IPS-15b (cell line): ENCODE measurements around the gene ACTR3.

Experiments used
- H3K27me3 ChIP-seq: one replicate; pipeline ENCODE4 v1.6.1; 2013; ENCODE audit warnings: low read length; ENCODE audit not compliant: control insufficient read depth, insufficient read depth
- H3K36me3 ChIP-seq: one replicate; pipeline ENCODE4 v1.6.1; 2013; ENCODE audit warnings: low read length; ENCODE audit not compliant: control insufficient read depth, insufficient read depth
- H3K4me1 ChIP-seq: one replicate; pipeline ENCODE4 v1.6.1; 2013; ENCODE audit warnings: mild to moderate bottlenecking, low read length; ENCODE audit not compliant: control insufficient read depth, insufficient read depth
- H3K4me3 ChIP-seq: one replicate; pipeline ENCODE4 v1.5.1; 2013; ENCODE audit warnings: low read depth, low read length
- H3K9ac ChIP-seq: one replicate; pipeline ENCODE4 v1.6.1; 2013; ENCODE audit warnings: low read depth, mild to moderate bottlenecking, low read length
- H3K9me3 ChIP-seq: one replicate; pipeline ENCODE4 v1.6.1; 2013; ENCODE audit warnings: mild to moderate bottlenecking, low read length; ENCODE audit not compliant: control insufficient read depth, insufficient read depth

The ACTR3 gene

DNA sequence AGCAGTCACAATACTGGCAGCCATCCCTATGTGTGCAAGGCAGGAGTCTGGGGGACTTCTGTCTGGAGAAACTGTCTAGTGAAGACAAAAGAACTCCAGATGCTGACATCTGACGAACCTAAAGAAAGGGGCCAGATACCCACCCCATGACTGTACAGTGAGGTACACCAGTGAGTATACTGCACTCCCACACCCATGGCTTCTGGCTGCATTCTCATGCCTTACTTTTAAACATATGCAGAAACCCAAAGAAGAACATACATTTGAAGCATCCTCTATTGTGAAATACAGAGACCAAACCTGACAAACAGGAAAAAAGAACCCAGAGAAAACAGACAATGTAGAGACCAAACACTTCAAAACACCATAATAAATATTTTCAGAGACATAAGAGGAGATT lies 102.2 kb downstream of the ACTR3 start:
- no peaks in the 10 kb centered on the region for H3K4me1 ChIP-seq
- no peak overlapping the region for H3K9ac ChIP-seq
- H3K9me3 ChIP-seq, result no peaks in the 10 kb centered on the region
- H3K4me3 ChIP-seq, result no peak overlapping the region
- H3K36me3 ChIP-seq, result no peaks in the 10 kb centered on the region
- no peaks in the 10 kb centered on the region for H3K27me3 ChIP-seq

DNA sequence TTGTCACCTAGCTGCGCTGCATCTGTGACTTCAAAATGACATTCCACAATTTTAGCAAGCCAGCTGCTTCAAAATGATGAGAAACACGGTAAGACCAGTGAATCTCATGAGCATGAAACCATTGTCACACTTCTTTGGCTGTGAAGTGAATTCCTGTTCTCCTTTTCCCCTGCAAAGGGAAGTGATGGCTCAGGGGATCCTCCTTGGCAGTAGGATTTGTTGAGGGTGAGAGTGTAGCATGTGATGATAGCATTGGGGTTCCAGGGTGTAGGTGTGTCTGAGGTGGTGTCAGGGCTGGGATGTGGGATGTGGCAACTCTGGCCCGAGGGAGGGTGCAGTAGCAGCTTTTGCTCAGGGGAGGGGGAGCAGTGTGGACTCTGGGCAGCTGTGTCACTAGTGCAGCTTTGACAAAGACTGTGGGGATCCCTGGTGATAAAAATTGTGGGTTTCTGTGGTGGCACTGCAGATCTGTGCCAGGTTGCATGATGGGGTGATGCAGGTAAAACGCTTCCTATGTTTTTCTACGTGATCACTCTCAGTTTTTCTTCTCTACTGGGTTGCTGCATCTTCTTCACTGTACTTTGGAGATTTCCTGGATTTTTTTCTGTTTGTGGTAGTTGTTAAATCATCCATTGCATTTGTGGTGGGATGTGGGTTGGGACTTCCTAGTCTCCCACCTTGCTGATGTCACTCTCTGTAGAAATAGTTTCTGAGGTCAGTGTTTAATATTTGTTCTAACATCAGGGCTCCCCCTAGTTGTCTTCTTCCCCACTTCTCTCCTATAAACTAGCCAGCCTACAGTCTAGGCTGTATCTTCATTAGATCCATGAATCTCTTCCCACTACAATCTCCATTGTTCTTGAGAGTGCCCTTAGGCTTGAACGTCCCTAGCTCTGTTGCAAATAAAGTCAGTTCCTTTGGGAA lies 107.0 kb downstream of the ACTR3 start:
- Histone ChIP-seq H3K27me3 (no peaks in the 10 kb centered on the region), H3K9me3 (no peaks in the 10 kb centered on the region), H3K36me3 (no peaks in the 10 kb centered on the region), H3K4me1 (no peaks in the 10 kb centered on the region), H3K4me3 (no peak overlapping the region), H3K9ac (no peak overlapping the region)

DNA sequence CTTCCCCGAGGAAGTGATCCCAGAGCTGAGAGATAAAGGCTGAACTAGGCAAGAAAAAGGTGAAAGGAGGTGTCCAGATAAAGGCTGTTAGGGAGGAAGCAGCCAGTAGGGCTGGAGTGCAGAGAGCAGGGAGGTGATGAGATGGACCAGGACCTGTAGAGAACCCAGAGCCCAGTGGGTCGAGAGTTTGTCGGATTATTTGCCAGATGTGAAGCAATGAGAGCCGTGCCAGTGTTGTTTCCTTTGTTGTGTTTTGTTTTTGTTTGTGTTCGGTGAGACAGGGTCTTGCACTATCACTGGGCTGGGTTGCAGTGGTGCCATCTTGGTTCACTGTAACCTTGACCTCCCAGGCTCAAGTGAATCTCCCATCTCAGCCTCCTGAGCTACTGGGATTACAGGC lies 111.3 kb downstream of the ACTR3 start:
- H3K36me3 ChIP-seq, result no peaks in the 10 kb centered on the region
- H3K9me3 ChIP-seq, result no peaks in the 10 kb centered on the region
- no peak overlapping the region for H3K9ac ChIP-seq
- H3K27me3 ChIP-seq, result no peaks in the 10 kb centered on the region
- no peaks in the 10 kb centered on the region for H3K4me1 ChIP-seq
- no peak overlapping the region for H3K4me3 ChIP-seq

DNA sequence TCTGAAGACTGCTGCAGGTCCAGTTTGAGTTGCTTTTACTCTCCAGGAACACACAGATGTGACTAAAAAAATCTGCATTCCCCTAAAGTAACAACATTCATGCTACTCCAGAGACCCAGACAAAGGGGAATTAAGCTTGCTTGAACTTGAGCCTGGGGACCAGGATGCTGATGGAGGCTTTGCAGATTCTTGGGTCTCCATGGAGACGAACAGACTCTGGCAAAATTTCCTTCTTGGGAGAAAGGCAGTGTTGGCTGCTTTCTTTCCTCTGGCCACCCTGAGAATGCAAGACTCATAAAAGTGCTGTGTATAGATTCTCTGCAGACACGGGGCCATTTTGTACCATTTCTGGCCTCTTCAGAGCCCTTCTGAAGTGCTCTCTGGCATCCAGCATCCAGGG lies 112.0 kb downstream of the ACTR3 start:
- no peaks in the 10 kb centered on the region for H3K4me1 ChIP-seq
- no peaks in the 10 kb centered on the region for H3K27me3 ChIP-seq
- H3K36me3 ChIP-seq, result no peaks in the 10 kb centered on the region
- no peak overlapping the region for H3K9ac ChIP-seq
- H3K9me3 ChIP-seq, result no peaks in the 10 kb centered on the region
- H3K4me3 ChIP-seq, result no peak overlapping the region

DNA sequence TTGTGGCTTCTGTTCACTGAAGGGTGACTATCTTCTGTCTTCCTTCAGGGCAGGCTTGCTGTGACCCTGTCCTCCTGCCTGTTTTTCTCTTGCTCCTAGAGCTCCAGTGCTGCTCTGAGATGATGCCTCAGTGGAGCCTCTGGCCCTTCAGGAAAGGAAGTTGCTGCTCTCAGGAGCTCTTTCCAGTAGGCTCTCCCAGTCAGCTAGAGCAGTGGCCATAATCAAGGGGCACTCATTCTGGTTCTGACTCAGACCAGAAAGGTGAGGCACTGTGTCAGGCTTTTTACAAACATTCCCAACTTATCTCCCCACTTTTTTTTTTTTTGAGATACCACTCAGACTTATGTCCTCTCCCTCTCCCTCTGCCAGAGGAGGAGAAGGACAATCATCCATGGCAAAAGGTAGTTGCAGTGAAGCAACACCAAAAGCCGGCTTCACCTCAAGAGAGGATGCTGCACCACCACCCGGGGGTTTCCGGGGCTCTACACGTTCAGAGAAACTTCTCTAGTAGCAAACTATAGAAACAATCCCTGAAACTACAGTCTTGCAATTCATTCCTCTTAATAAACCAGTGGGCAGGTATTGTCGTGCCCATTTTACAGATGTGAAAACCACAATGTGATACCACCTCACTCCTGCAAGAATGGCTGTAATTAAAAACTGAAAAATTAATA lies 115.4 kb downstream of the ACTR3 start:
- no peaks in the 10 kb centered on the region for H3K36me3 ChIP-seq
- no peaks in the 10 kb centered on the region for H3K4me1 ChIP-seq
- H3K27me3 ChIP-seq, result no peaks in the 10 kb centered on the region
- H3K4me3 ChIP-seq, result no peak overlapping the region
- H3K9me3 ChIP-seq, result no peaks in the 10 kb centered on the region
- no peak overlapping the region for H3K9ac ChIP-seq

DNA sequence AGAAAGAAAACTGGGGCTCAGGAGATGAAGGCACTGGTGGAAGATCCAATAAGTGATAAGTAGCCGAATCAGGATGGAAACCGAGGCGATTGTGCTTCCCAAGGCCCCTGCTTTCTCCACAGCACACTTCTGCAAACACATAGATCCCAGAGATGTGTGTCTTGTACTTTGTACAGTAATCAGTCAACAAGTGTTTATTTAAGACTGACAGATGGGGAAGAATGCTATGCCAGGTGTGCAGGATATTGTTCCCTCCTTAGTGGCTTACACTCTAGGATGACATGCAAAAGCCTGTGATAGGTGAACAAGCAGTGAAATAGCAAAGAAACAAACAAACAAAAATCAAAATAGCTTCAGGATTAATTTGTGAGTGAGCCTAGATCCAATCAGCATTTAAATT lies 116.6 kb downstream of the ACTR3 start:
- H3K9me3 ChIP-seq, result no peaks in the 10 kb centered on the region
- H3K9ac ChIP-seq, result no peak overlapping the region
- no peaks in the 10 kb centered on the region for H3K36me3 ChIP-seq
- H3K4me3 ChIP-seq, result no peak overlapping the region
- no peaks in the 10 kb centered on the region for H3K27me3 ChIP-seq
- no peaks in the 10 kb centered on the region for H3K4me1 ChIP-seq

DNA sequence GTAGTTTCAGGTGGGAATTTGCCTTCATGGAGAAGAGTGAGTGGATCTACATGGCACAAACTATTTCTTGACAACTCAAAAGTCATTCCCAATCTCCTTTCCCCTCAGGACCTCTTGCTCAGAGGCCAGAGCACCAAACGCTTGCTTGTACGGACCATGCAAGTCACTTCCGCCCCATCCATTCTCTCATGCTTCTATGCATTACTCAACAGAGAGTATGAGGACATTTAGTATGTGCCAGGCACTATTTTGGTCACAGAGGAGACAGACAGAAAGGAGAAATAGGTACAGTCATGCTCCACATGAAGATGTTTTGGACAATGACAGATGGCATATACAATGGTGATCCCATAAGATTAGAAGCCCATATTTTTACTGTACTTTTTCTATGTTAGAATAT lies 117.5 kb downstream of the ACTR3 start:
- Histone ChIP-seq H3K9ac (no peak overlapping the region), H3K27me3 (no peaks in the 10 kb centered on the region), H3K4me3 (no peak overlapping the region), H3K36me3 (no peaks in the 10 kb centered on the region), H3K4me1 (no peaks in the 10 kb centered on the region), H3K9me3 (no peaks in the 10 kb centered on the region)

DNA sequence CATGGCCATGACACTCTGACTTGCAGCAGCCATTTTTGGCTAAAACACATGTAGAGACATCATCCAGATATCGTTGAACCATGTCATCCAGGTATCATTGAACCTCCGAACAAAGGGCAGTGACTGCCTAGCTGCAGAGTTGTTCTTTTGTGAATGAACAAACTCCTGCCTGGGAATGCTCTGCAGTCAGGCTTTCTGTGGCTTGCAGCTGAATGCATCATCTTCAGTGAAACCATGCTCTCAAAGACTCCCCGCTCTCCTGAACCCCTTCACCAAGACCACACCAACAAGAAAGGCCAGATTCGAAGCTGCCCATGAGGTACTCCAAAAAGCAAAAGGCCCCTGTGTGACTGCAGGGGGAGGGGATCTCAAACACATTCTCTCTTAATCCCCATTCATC lies 118.8 kb downstream of the ACTR3 start:
- Histone ChIP-seq H3K27me3 (no peaks in the 10 kb centered on the region), H3K4me3 (no peak overlapping the region), H3K4me1 (no peaks in the 10 kb centered on the region), H3K36me3 (no peaks in the 10 kb centered on the region), H3K9ac (no peak overlapping the region), H3K9me3 (no peaks in the 10 kb centered on the region)

DNA sequence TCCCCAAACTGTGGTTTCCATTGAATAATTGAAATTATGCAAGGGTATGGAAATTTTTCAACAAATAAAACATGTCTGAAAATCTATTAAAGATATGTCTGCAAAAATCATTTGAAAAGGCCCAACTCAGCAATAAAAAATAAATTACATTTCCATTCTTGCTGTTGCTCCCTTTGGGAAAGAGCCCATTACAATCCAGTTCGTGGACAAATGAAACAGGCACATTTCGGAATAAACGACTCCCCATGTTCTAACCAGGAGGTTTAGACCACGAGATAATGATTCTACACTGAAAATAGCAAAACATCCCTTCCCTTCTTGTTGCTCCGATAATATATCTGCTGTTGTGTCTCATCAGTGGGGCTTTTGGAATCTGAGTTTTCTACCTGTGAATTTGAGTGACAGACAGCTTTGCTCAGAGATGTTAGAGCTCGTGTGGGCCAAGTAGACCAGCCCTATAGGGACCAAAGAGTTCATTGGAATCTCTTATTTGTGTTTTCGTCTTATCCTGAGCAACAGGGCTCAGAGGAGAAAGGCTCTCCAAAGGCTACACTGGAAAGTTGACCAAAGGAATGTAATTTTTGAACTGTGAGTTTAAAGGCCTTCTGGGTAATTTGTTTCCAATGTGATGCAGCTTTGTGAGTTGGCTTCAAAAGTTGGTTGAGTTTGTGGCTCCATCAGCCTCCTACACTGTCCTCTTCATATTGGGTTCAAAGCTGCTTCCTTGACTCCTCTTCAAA lies 119.5 kb downstream of the ACTR3 start:
- no peak overlapping the region for H3K4me3 ChIP-seq
- H3K4me1 ChIP-seq, result no peaks in the 10 kb centered on the region
- no peak overlapping the region for H3K9ac ChIP-seq
- no peaks in the 10 kb centered on the region for H3K27me3 ChIP-seq
- H3K9me3 ChIP-seq, result no peaks in the 10 kb centered on the region
- no peaks in the 10 kb centered on the region for H3K36me3 ChIP-seq

DNA sequence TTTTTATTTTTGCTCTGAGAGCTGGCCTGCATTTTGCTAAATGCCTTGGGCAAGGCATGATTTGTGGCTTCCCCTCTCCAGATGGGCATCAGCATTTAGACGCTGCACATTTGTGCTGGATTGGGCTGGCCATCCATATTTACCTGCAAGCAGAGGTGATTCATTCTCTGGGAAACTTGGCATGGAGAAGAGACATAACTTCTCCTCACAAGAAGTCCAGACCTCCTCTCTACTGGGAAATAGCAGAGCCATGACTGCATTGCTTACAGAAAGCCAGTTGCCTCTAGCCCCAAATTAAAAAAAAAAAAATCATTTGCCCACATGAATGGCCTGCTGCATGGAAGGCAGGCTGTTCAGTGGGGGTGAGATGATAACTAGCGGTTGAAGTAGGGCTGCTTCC lies 120.1 kb downstream of the ACTR3 start:
- Histone ChIP-seq H3K9me3 (no peaks in the 10 kb centered on the region), H3K36me3 (no peaks in the 10 kb centered on the region), H3K9ac (no peak overlapping the region), H3K4me1 (no peaks in the 10 kb centered on the region), H3K4me3 (no peak overlapping the region), H3K27me3 (no peaks in the 10 kb centered on the region)

DNA sequence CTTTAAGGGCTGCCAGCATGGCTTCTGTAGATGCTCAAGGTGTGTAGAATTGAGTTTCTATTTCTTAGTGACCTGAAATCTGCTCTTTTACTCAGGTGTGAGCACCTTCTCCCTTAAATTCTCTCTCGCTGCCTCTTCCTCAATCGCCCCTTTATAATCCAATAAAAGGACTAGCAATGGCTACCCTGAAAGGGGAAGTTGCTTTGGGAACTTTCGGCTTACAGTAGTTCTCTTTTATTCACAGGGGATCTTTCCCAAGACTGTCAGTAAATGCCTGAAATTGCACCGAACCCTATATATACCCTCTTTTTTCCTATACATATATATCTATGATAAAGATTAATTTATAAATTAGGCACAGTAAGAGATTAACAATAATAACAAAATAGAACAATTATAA lies 121.8 kb downstream of the ACTR3 start:
- no peaks in the 10 kb centered on the region for H3K27me3 ChIP-seq
- H3K9me3 ChIP-seq, result no peaks in the 10 kb centered on the region
- H3K36me3 ChIP-seq, result no peaks in the 10 kb centered on the region
- H3K4me1 ChIP-seq, result no peaks in the 10 kb centered on the region
- no peak overlapping the region for H3K9ac ChIP-seq
- H3K4me3 ChIP-seq, result no peak overlapping the region
